ENCODE results near the gene MT4.

- TF ChIP-seq CTCF (IDR thresholded peaks at IDR 0.05) (no peak), POLR2A (IDR thresholded peaks at IDR 0.05) (no peak)
Observed at GRCh38 chr16:56604966-56605365, 40.1 kb downstream of the MT4 start.

Measured in uterus (tissue), 2 donors.